Endothelial cell of umbilical vein (primary cell): ENCODE results near the gene SAMD5. TPM values are rescaled to one million over a fixed set of nuclear protein-coding genes. Genes with fewer than 3 reads are reported as not detected.

Source experiments
- BruUV-seq: library from RNA; stranded (reverse); fragments of 400-500 nt; replicated peaks from 2 replicates; lab custom pipeline; 2021; lab: Mats Ljungman, UMichigan
- CTCF ChIA-PET: fragments of 300-600, 350-600 bp; sonication (Branson Sonifier 250); formaldehyde crosslinking; loops from one replicate; lab custom pipeline; 2021; ENCODE audit warnings: antibody characterized with exemption, inconsistent platforms; lab: Charles Lee
- POLR2A ChIA-PET: fragments of 300-600, 350-600 bp; sonication (Branson Sonifier 250); formaldehyde crosslinking; loops from one replicate; lab custom pipeline; 2021; ENCODE audit warnings: antibody characterized with exemption, inconsistent platforms; lab: Charles Lee
- DNase-seq: peaks from one replicate; pipeline ENCODE4 v3.0.0-alpha.2; 2011; ENCODE audit warnings: low read depth, low spot score
- FAIRE-seq: peaks from 2 replicates; lab custom pipeline; 2011; peaks lifted over from hg19 to GRCh38; lab: Jason Lieb, UNC
- H2AFZ ChIP-seq: 2 replicates; pipeline ENCODE4 v1.6.0; 2012; ENCODE audit warnings: low read depth, low read length, control low read depth, inconsistent platforms
- H3K27ac ChIP-seq: 2 replicates; pipeline ENCODE4 v1.5.1; 2011; ENCODE audit warnings: low read depth, mild to moderate bottlenecking, control low read depth, low read length, moderate library complexity; ENCODE audit not compliant: insufficient read depth
- H3K27me3 ChIP-seq, 2 experiments: 2 replicates each; pipeline versions ENCODE4 v1.6.0 to v1.6.1; 2011; ENCODE audit warnings: low read length in 2 of 2, mixed read lengths in 1 of 2; ENCODE audit not compliant: control insufficient read depth in 2 of 2, insufficient read depth in 2 of 2
- H3K36me3 ChIP-seq, 2 experiments: 2 replicates in 1 of 2; 3 replicates in 1 of 2; pipeline ENCODE4 v1.5.1; 2011; ENCODE audit warnings: low read length in 2 of 2, mild to moderate bottlenecking in 1 of 2, moderate library complexity in 1 of 2; ENCODE audit not compliant: control insufficient read depth in 2 of 2, insufficient read depth in 2 of 2; ENCODE audit errors: extremely low read depth in 1 of 2
- H3K4me1 ChIP-seq: 3 replicates; pipeline ENCODE4 v1.5.1; 2011; ENCODE audit warnings: mild to moderate bottlenecking, low read length; ENCODE audit not compliant: control insufficient read depth, insufficient read depth; ENCODE audit errors: extremely low read depth
- H3K4me2 ChIP-seq: 2 replicates; pipeline ENCODE4 v1.6.1; 2011; ENCODE audit warnings: low read length, control low read depth, mixed read lengths; ENCODE audit not compliant: insufficient read depth
- H3K4me3 ChIP-seq, 3 experiments: fragments of 200-600 bp in 1 of 3; sonication (generic), shearing (Covaris generic) in 1 of 3; replicated peaks in 1 of 3; 2 replicates each; pipeline ENCODE4 v1.5.1; 2011 to 2016; ENCODE audit warnings: control low read depth in 3 of 3, low read length in 3 of 3, mild to moderate bottlenecking in 2 of 3, inconsistent platforms in 1 of 3, low read depth in 1 of 3, moderate library complexity in 1 of 3; ENCODE audit not compliant: insufficient read depth in 1 of 3
- H3K79me2 ChIP-seq: 2 replicates; pipeline ENCODE4 v1.6.0; 2012; ENCODE audit warnings: low read length, inconsistent platforms; ENCODE audit not compliant: control insufficient read depth, insufficient read depth
- H3K9ac ChIP-seq: replicated peaks from 2 replicates; pipeline ENCODE3; 2011; ENCODE audit warnings: low read length, control low read depth; ENCODE audit not compliant: insufficient read depth; ENCODE audit errors: extremely low read depth
- H3K9me1 ChIP-seq: replicated peaks from 3 replicates; pipeline ENCODE4 v1.6.0; 2011; ENCODE audit warnings: mild to moderate bottlenecking, low read length; ENCODE audit not compliant: control insufficient read depth, insufficient read depth; ENCODE audit errors: extremely low read depth
- H3K9me3 ChIP-seq: replicated peaks from 2 replicates; pipeline ENCODE4 v1.5.1; 2012; ENCODE audit warnings: low read length, inconsistent platforms; ENCODE audit not compliant: control insufficient read depth, insufficient read depth
- H4K20me1 ChIP-seq: replicated peaks from 2 replicates; pipeline ENCODE3; 2011; ENCODE audit warnings: mild to moderate bottlenecking, low read length; ENCODE audit not compliant: control insufficient read depth, insufficient read depth; ENCODE audit errors: extremely low read depth
- EZH2 ChIP-seq: IDR thresholded peaks from 2 replicates; pipeline ENCODE4 v1.6.1; 2012; ENCODE audit warnings: borderline replicate concordance, low read depth, mild to moderate bottlenecking, moderate library complexity, low read length, inconsistent platforms; ENCODE audit not compliant: severe bottlenecking
- FOS ChIP-seq: IDR thresholded peaks from 2 replicates; pipeline ENCODE4 v1.6.1; 2011; ENCODE audit warnings: mild to moderate bottlenecking, low read length, moderate library complexity, borderline replicate concordance; ENCODE audit not compliant: insufficient read depth
- GATA2 ChIP-seq: IDR thresholded peaks from 2 replicates; pipeline ENCODE4 v1.7.0; 2011; ENCODE audit warnings: low read depth, mild to moderate bottlenecking, moderate library complexity, mixed read lengths, low read length; ENCODE audit not compliant: insufficient read length, insufficient read depth
- JUN ChIP-seq: IDR thresholded peaks from 2 replicates; pipeline ENCODE4 v1.6.1; 2011; ENCODE audit warnings: borderline replicate concordance, low read depth; ENCODE audit not compliant: insufficient read length, insufficient read depth
- MAX ChIP-seq: IDR thresholded peaks from 2 replicates; pipeline ENCODE4 v1.6.1; 2011; ENCODE audit not compliant: insufficient read depth, insufficient read length
- MYC ChIP-seq: IDR thresholded peaks from one replicate; pipeline ENCODE4 v1.6.1; 2011; ENCODE audit warnings: mild to moderate bottlenecking, low read depth, low read length
- POLR2A ChIP-seq: IDR thresholded peaks from 2 replicates; pipeline ENCODE4 v1.6.1; 2012; ENCODE audit warnings: low read depth, mild to moderate bottlenecking, control low read depth, low read length
- POLR2AphosphoS5 ChIP-seq: IDR thresholded peaks from 2 replicates; pipeline ENCODE4 v1.6.1; 2012; ENCODE audit warnings: low read depth, mild to moderate bottlenecking, control low read depth, low read length, moderate library complexity; ENCODE audit not compliant: insufficient read depth
- dilution Hi-C: fragments of 300-500 bp; cut with MboI; formaldehyde crosslinking; loops from one replicate; pipeline ENCODE4 v1.15.0; 2019; ENCODE audit warnings: low sequenced_read_pairs; ENCODE audit not compliant: extremely low pct_ligation_motif_present
- intact Hi-C: fragments of 100-400 bp; cut with micrococcal nuclease; formaldehyde crosslinking; loops from one replicate; pipeline ENCODE4 v1.10.0; 2022
- polyA plus RNA-seq, 4 experiments: library from polyadenylated mRNA; depleted of rRNA in 3 of 4; stranded (reverse) in 3 of 4; unstranded in 1 of 4; fragments of >200 nt; gene quantifications; 2 replicates each; pipeline versions ENCODE4 v1.2.1 to v1.2.3, GENCODE V29; 2011 to 2012; ENCODE audit warnings: missing spikeins in 1 of 4
- total RNA-seq: library from RNA; stranded (reverse); gene quantifications from 2 replicates; pipeline ENCODE4 v1.2.3, GENCODE V29; 2021
- TF ChIP-seq, protein P1 (sequence below), 2 donors: IDR thresholded peaks; 1 replicate in 1 of 2; 2 replicates in 1 of 2; pipeline ENCODE4 v1.5.1; 2011; ENCODE audit warnings: low read length in 2 of 2, mild to moderate bottlenecking in 2 of 2, moderate library complexity in 2 of 2, control low read depth in 1 of 2, inconsistent platforms in 1 of 2, low read depth in 1 of 2; ENCODE audit not compliant: insufficient read depth in 1 of 2; ENCODE audit errors: extremely low read depth in 1 of 2

SAMD5 gene
- total and polyA plus RNA-seq, 2 donors (not counting 3 experiments of a cell fraction or from before 2014, with no cell fraction given), result 0.75 to 6.9 TPM

GRCh38 chr6:147527197-147527596 lies 18.7 kb downstream of the SAMD5 start:
- Histone ChIP-seq H3K27ac (no peak overlapping the region), H3K4me3 (no peak overlapping the region), H4K20me1 (no peaks in the 10 kb centered on the region), H2AFZ (no peak overlapping the region), H3K4me2 (no peak overlapping the region), H3K27me3 (no peaks in the 10 kb centered on the region), H3K9ac (no peak overlapping the region), H3K4me1 (no peaks in the 10 kb centered on the region), H3K36me3 (no peaks in the 10 kb centered on the region), H3K9me3 (no peaks in the 10 kb centered on the region), H3K9me1 (no peaks in the 10 kb centered on the region), H3K79me2 (no peaks in the 10 kb centered on the region)
- dilution Hi-C loops (no loop called here), intact Hi-C loops (no loop called here)
- DNase-seq, result no peak
- ChIA-PET CTCF (no interaction called here), POLR2A (no interaction called here)
- FAIRE-seq, result no peak
- no TSS peak for BruUV-seq
- TF ChIP-seq, protein P1, sequence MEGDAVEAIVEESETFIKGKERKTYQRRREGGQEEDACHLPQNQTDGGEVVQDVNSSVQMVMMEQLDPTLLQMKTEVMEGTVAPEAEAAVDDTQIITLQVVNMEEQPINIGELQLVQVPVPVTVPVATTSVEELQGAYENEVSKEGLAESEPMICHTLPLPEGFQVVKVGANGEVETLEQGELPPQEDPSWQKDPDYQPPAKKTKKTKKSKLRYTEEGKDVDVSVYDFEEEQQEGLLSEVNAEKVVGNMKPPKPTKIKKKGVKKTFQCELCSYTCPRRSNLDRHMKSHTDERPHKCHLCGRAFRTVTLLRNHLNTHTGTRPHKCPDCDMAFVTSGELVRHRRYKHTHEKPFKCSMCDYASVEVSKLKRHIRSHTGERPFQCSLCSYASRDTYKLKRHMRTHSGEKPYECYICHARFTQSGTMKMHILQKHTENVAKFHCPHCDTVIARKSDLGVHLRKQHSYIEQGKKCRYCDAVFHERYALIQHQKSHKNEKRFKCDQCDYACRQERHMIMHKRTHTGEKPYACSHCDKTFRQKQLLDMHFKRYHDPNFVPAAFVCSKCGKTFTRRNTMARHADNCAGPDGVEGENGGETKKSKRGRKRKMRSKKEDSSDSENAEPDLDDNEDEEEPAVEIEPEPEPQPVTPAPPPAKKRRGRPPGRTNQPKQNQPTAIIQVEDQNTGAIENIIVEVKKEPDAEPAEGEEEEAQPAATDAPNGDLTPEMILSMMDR (IDR thresholded peaks at IDR 0.05; ENCODE audit: extremely low read depth in 1 of 2, insufficient read depth in 1 of 2, low read depth in 1 of 2, low read length in 2 of 2), result no peak
- TF ChIP-seq GATA2, result no peak
- no peak for TF ChIP-seq MAX
- no peak for TF ChIP-seq JUN
- TF ChIP-seq POLR2A, result no peak
- TF ChIP-seq MYC, result no peak
- TF ChIP-seq EZH2, result no peak
- TF ChIP-seq FOS, result no peak
- TF ChIP-seq POLR2AphosphoS5, result no peak
